ENCODE measurements around the gene HOXB7. TPM values are rescaled to one million over a fixed set of nuclear protein-coding genes. Genes with fewer than 3 reads are reported as not detected.

HOXB7 gene
- total and polyA plus RNA-seq, 9 donors: 0.23 to 6.9 (median 1.3) TPM

DNA sequence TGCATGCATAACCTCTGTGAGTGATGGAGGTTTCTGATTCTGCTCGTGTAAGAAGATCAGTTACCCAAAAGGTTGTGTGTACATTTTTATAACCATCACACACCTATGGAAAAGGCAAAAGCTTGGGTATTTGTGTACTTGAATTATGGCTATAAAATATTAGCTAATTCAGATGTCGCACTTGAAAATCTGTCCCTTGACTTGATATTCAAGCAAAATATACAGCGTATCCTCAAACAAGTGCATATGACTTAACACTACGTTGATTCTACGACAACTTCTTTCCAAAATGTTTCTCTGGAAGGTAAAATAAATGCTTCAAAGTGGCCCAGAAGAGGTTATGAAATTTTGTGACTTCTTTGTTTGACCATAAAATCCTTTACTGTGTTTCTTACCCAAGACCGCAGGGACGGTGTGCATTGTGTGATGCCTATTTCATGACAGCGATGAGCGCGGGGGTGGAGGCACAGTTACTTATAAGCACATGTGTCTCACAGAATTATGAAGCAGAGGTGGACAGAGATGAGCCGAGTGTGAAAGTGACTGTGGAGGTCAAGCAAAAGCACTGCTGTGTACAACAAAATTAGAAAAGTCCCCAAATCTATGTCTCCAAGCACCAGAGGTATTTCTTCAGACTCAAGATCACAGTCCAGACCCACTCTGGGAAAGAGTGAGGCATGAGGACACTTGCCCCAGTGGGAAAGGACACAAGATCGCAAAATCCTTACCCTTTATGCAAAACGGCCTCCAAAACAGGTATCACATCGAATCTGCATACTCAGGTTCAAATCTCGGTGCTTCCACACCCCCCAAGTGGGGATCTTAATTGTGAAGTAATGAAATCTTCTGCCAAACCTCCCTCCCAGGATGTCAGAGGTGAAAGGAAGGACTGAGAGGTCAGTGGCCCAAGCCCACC lies 19.4 kb upstream of the HOXB7 start:
- Histone ChIP-seq H3K36me3 (no peaks in the 10 kb centered on the region), H3K4me1 (ENCODE audit: insufficient read depth) (no peaks in the 10 kb centered on the region), H3K9me3 (no peaks in the 10 kb centered on the region), H3K27me3 (no peaks in the 10 kb centered on the region), H3K27ac (no peak overlapping the region), H3K4me3 (no peak overlapping the region)
- DNase-seq: no peak
- 16 to 30% (median 22%) methylated on average over 15 of the region's 15 CpGs for WGBS, 3 donors
- TF ChIP-seq EP300 (IDR thresholded peaks at IDR 0.05) (no peak), POLR2A (IDR thresholded peaks at IDR 0.05) (no peak)
- TF ChIP-seq, protein P1, sequence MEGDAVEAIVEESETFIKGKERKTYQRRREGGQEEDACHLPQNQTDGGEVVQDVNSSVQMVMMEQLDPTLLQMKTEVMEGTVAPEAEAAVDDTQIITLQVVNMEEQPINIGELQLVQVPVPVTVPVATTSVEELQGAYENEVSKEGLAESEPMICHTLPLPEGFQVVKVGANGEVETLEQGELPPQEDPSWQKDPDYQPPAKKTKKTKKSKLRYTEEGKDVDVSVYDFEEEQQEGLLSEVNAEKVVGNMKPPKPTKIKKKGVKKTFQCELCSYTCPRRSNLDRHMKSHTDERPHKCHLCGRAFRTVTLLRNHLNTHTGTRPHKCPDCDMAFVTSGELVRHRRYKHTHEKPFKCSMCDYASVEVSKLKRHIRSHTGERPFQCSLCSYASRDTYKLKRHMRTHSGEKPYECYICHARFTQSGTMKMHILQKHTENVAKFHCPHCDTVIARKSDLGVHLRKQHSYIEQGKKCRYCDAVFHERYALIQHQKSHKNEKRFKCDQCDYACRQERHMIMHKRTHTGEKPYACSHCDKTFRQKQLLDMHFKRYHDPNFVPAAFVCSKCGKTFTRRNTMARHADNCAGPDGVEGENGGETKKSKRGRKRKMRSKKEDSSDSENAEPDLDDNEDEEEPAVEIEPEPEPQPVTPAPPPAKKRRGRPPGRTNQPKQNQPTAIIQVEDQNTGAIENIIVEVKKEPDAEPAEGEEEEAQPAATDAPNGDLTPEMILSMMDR (IDR thresholded peaks at IDR 0.05): no peak
- intact Hi-C loops (cut with DNase I): no loop called here

DNA sequence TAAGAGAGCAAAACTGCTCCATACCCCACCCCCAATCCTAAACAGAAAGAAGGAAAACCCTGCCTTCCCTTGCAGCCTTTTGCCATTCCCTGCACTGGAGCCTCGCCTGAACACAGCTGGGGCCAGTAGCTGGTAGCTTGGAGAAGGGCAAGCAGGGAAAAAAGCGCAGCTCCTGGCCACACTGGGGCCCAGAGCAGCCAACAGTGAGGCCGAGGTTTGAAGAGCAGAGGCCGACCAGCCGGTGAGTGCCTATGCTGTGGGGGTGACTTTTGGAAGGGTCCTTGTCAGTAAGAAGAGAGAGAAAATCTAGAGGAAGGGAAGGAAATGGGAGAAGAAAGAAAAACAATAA lies 18.6 kb upstream of the HOXB7 start:
- peaks cover 2% of the 10 kb centered on the region for H3K4me1 ChIP-seq (ENCODE audit: insufficient read depth)
- H3K36me3 ChIP-seq: no peaks in the 10 kb centered on the region
- intact Hi-C loops (cut with DNase I): loop anchor here in 1 of 4 donors (10.0 kb wide), 1 partner anchor 295 kb away; no protein-coding TSS in a partner anchor
- H3K9me3 ChIP-seq: no peaks in the 10 kb centered on the region
- TF ChIP-seq EP300 (IDR thresholded peaks at IDR 0.05) (no peak), POLR2A (IDR thresholded peaks at IDR 0.05) (no peak)
- TF ChIP-seq, protein P1 (IDR thresholded peaks at IDR 0.05): no peak
- WGBS, 3 donors: 17 to 39% (median 22%) methylated on average over 5 of the region's 5 CpGs
- no peak overlapping the region for H3K27ac ChIP-seq
- no peak overlapping the region for H3K4me3 ChIP-seq
- H3K27me3 ChIP-seq: peaks cover 2% of the 10 kb centered on the region
- no peak for DNase-seq

DNA sequence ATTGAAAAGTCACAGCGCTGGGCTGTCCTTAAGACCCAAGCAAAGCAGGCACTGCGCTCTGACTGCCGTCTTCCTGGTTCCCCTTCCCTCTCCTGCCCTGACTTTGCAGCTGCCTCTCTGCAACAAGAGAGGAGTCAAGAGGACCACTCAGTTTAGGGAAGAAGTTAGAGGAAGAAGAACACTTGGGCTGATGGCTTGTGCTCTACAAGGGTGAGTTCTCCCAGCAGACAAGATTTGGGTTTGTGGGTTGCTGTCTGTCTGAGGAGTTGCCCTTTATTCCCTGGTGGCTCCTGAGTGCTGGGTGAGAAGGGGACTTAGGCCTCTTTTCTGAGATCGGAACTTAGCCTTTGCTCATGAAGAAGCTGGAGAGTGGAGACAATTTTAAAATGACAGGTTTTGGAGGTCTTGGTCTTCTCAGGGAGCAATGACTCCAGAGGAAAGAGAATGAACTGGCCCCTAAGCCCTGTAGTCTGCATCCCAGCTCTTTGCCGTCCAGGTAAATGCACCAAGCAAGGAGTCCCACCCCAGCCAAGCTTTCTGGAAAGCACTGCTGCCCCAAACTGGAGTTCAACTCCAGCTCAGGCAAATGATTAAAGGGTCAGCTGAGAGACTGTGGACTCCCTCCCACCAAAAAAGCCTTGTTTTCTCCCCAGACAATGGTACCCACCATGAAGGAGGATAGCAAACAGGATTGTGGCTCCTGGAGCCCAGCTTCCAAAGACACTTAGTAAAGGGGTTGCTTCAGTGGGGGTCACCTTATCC lies 18.0 kb upstream of the HOXB7 start:
- Histone ChIP-seq H3K4me3 (no peak overlapping the region), H3K36me3 (no peaks in the 10 kb centered on the region), H3K4me1 (ENCODE audit: insufficient read depth) (peaks cover 2% of the 10 kb centered on the region), H3K27ac (no peak overlapping the region), H3K9me3 (no peaks in the 10 kb centered on the region), H3K27me3 (peaks cover 2% of the 10 kb centered on the region)
- TF ChIP-seq POLR2A (IDR thresholded peaks at IDR 0.05): no peak
- TF ChIP-seq EP300 (IDR thresholded peaks at IDR 0.05): no peak
- TF ChIP-seq, protein P1 (IDR thresholded peaks at IDR 0.05): no peak
- intact Hi-C loops (cut with DNase I): loop anchor here in 1 of 4 donors (10.0 kb wide), 1 partner anchor 294 kb away; no protein-coding TSS in a partner anchor
- DNase-seq: no peak
- 17 to 23% (median 19%) methylated on average over 5 of the region's 5 CpGs for WGBS, 3 donors

DNA sequence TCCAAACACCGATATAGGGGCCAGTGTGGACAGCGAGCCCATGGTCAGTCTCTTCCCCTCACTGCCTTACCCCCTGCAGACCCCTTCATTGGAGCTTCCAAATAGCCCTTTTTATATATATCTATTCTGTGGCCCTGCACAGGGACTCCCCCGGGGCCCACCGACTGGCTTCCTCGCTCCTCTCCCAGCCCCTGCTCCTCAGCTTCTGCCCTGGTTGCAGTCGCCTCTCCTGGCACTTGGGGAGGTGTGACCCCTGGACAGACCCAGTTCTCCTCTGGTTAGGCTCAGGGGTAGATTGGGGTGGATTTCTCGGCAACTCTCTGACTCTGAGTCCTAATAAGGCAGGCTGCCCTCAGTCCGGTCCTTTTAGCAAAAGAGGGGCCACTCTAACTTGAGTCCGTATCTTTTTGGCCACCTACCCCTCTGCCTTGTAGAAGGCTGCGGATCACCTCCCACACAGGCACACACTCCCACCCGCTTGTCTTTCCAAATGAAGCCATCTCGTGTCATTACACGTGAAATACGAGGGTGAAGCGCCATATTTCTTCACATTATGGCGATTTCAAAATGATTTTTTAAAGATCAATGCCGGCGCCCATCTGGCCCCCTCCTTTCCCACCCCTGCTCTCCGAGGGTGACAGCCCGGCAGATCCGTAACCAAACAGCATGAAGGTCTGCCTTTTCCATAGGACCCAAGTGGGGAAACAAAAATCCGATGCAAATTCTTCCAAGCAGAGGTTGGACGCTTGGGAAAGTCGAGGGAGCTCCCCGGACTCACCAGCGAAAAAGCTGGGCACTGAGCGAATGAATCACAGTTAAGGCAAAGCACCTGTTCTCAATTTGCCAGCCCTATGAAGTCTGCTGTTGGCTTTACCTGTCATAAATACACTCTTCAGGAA lies 17.1 kb upstream of the HOXB7 start:
- TF ChIP-seq EP300 (IDR thresholded peaks at IDR 0.05) (no peak), POLR2A (IDR thresholded peaks at IDR 0.05) (no peak)
- TF ChIP-seq, protein P1 (IDR thresholded peaks at IDR 0.05): no peak
- Histone ChIP-seq H3K36me3 (no peaks in the 10 kb centered on the region), H3K9me3 (no peaks in the 10 kb centered on the region), H3K4me1 (ENCODE audit: insufficient read depth) (peaks cover 2% of the 10 kb centered on the region), H3K4me3 (no peak overlapping the region), H3K27me3 (peaks cover 2% of the 10 kb centered on the region), H3K27ac (no peak overlapping the region)
- intact Hi-C loops (cut with DNase I): loop anchor here in 1 of 4 donors (10.0 kb wide), 1 partner anchor 293 kb away; no protein-coding TSS in a partner anchor
- DNase-seq: no peak
- WGBS, 3 donors: 3 to 12% (median 4%) methylated on average over 27 of the region's 27 CpGs
